NCI-H446 treated with DMSO at 0.1 percent for 48 hours (cell line): ENCODE measurements around the gene TRIM66.
"Not testable (repeated sequence)": the region's sequence is repeated elsewhere in the genome, so short reads cannot be mapped to it uniquely, and the experiment has no call there.

Source experiments
- DNase-seq: peaks from one replicate; lab custom pipeline; 2025; lab: John Stamatoyannopoulos, UW

Gene TRIM66

DNA sequence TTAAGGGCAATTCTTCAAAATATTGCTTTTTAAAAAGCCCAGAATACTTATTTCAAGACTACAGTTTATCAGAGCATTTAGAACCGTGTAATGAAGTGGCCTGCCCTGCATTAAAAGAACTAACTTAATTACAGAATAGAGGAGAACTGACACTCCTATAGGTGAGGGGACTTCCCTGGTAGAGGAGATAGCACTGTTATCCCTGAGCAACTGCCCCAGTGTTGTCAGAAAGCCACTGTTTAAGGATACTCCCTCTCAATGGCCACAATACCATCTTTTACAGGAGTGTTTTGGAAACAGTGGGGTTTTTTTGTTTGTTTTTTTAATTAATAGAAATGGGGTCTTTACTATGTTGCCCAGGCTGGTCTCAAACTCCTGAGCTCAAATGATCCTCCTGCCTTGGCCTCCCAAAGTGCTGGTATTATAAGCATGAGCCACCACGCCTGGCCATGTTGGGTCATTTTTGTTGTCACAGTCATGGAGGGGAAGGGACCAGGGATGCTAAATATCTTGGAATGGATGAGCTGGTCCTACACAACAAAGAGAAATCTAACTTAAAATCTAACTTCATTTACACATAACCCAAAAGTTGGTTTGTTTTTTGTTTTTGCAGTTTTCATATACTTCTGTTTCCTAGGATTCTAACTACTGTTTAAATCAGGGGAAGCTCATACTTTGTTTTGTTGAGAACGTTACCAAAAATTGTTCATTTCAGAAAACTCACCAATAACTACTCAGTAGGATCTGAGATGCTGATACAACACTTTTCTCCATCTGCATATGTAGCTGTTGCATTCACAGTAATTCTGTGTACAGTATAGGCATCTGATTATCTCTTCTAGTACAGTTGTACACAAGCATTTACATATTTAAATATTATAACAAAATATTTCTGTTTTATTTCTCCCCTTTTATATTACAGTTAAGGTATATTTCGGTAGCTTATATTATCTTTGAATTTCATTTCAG, 8.2 kb upstream of the TRIM66 start:
- no peak for DNase-seq

DNA sequence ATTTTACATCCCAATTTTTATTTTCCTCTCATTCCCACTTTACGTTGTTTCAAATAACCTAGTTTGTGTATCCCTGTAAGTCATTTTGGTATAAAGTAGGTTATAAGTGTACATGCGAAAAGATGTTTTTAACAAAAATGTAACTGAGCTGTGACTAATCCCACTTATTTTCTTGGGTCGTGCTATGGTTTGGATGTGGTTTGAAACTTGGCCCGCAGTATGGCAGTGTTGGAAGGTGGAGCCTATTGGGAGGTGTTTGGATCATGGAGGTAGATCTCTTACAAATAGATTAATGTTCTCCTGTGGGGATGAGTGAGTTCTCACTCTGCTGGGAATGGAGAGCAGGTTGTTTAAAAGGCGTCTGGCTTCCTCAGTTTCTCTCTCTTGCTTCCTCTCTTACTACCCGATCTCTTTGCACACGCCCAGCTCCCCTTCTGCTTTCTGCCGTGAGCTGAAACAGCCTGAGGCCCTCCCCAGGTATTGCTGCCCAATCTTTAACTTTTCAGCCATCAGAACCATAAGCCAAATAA, 7.3 kb upstream of the TRIM66 start:
- DNase-seq, result no peak

DNA sequence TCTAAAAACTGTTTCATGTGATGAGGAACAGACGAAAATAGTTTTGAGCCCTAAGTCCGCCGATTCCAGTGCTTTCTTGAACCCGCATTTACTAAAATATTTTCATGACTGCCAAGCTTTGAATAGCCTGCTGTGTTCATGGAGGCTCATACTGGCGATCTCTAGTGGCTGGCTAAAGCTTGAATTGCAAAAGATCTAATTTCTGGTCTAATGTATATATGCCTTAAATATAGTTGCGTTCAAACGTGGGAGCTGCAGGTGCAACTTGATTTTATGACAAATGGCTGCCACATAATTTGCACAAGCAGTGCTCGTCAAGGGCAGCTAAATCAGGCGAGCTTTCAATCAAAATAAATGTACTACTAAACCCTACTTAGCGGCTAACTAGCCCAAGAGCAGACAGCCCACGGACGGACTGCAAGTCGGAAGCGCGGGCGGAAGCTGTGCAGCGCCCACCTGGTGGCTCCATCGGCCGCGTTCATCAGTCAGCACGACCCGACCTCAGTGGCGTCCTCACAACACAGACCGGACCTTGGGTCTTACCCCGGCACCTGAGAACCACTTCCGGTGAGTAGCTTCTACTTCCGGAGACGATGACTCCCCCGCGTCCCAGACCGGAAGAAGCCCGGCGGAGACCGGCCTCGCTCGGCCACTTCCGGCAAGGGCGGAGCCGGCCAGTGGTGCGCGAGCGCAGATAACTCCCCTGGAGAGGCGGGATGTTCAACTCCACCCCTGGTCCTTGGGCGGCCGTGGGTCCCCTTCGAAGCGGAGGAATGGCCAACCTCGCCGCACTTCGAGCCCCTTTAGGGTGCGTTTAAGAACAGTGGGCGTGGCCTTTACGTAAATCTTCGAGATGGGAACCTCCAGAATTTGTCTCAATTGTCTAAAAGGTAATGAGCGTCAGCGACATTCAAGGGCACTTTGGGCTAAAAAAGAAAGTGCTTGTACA, 6.2 kb upstream of the TRIM66 start:
- DNase-seq, result peak; percentile 96

DNA sequence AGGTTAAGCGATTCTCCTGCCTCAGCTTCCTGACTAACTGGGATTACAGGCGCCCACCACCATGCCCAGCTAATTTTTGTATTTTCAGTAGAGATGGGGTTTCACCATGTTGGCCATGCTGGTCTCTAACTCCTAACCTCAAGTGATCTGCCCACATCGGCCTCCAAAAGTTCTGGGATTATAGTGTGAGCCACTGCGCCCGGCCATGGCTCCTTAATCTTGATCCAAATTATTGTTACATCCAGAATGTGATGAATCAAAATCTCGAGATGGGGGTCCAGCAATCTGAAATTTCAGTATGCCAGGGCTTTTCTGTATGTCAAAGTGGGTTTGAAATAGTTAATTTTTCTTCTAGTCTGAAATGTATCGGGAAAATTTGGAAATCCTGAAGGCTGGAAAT, 3.9 kb upstream of the TRIM66 start:
- no peak for DNase-seq

DNA sequence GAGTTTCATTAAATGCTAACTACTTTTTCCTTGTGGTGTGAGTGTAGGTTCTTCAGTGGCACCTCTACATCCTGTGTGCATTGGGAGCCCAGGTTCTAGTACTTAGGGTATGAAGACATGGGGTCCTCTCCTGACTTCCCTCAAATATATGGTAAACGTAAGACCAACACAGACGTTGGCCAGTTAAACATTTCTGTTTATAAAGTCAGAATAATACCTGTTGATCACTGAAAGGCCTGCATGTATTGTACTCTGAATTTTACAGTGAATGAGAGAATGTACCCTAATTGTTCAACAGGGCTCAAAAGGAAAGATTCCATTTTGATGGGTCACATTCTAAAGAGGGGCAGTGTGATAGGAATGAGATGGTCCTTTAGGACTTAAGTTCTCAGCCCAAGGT, 3.4 kb upstream of the TRIM66 start:
- no peak for DNase-seq

DNA sequence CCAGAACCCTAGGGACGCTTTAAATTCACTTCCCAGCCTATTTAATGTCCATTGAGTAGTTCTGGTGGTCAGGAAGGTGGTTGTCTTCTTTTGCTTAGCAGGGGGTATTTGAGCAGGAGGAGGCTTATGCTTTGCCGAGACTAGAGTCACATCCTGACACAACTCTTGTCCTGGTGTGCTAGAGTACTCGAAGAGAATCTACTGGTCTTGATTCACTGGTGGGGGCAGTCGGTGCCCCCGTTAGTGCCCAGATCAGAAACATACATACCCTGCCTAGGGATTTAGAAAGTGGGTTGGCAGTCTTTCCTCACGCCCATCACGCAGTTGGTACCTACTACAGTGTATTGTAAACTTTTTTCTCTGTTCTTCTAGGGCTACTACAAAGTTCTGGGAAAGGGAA, 2.8 kb upstream of the TRIM66 start:
- no peak for DNase-seq

DNA sequence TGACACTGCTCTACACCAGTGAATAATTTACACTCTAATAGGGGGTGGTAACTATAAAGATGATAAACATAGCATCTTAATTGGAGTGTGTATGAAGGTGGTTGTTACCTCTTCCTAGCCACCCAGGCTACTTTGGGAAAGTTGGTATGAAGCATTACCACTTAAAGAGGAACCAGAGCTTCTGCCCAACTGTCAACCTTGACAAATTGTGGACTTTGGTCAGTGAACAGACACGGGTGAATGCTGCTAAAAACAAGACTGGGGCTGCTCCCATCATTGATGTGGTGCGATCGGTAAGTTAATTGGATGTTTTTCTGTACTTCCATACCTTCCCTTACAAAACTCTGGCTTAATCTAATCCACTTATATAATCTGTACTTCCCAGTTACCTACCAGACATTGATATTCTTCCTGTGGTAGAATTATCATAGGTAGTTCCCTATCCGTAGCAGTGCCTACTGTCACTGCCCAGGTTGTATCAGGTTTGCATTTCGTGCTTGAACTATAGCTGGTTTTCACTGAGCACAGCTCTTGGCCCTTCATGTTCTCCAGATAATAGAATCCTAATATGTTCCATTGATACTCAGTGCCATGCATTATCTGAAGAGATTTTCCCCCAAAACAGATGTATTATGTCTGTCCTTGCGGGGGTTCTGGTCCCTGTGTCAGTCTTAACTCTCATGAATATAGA, 2.3 kb upstream of the TRIM66 start:
- DNase-seq, result no peak

DNA sequence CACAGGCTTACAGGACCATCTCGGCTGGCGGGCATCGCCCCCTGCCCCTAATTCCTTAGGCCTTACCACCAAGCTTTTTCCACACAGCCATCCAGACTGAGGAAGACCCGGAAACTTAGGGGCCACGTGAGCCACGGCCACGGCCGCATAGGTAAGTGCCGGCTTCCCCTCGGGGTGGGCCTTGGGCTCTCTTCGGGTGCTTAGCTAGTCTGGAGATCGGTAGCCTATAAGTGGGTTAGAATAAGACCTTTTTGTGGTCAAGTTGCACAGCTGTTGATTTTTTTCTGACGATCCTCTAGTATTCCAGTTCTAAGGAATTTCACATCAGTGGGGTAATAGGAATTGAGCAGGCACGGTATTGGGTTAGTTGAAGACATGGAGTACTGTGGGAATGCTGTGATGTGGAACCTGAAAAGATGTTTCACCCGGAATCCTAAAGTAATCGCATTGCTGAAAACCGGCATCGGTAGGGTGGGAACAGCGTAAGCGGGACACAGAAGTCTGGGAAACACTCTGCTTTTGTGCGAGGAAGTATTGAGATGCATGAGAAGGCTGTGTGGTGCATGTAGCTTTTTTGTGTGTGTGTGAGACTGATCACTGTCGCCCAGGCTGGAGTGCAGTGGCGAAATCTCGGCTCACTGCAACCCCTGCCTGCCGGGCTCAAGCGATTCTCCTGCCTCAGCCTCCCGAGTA, 796 bp upstream of the TRIM66 start:
- no peak for DNase-seq

DNA sequence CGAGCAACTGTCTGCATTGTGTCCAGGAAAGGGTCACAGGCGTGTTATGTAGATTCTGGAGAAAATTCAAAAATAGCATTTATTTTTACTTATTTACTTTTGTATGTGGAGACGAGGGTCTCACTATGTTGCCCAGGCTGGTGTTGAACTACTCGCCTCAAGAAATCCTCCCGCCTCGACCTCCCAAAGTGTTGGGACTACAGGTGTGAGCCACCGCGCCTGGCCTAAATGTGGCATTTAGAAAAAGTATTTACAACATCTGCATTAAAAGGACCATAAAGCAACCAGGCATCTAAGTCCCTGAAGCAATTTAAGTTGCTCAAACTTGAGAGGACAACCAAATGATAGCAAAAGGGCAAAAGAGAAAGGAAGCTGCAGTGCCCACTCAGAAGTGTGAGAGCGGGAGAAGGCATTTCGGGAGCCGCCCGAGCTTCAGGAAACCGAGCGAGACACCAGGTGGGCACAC, 595 bp downstream of the TRIM66 start:
- DNase-seq, result no peak

DNA sequence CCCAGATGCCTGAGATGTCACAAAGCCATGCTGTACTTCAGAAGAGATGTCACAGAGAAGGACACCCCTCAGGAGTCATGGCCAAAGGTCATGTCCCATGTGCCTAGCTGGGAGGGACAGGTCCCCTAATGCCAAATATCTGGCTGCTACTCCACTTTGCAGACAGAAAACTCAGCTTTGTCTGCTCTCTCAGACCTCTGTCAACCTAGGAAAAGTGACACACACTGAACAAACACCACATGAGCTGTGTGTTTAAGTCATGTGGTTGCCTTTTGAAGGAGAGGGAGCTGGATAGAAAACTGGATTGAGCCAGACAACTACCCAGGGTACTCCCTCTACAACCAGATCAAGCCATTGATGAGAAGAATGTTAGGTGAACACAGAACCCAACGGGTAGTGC, 3.5 kb downstream of the TRIM66 start:
- DNase-seq, result no peak

DNA sequence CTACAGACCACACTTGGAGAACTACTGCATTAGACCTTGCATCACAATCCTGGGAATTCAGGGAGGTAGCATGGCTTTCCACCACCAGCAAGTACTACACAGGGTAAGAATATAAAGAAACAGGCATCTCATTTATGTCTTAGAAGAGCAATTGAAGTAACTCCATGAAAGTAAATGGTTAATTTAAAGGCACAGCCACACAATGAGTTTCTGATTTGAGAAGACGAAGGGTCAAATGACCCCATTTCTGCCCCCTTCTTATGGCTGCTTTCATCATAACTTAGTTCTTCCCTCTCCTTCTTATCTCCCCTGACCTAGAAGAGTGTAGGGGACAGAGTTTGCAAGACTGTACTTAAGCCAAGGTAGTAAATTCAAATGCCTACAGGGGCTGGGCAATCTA, 6.0 kb downstream of the TRIM66 start:
- DNase-seq, result no peak

DNA sequence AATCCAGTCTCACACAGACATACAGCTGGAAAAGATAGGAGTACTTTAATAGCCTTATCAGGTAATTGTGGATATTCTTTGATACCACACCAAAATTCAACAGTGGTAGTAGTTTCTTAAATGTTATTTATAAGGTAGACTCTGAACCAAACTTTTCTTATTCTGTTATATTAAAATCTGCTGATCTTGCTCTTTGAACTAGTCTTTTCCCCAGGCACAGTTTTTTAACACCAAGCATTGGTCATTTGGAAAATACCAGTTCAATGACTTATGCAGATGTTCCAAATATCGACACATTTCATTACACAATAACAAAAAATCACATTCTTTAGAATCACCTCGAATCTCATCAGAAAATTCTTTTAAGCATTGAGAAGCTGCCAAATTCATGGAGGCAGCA, 7.6 kb downstream of the TRIM66 start:
- no peak for DNase-seq

DNA sequence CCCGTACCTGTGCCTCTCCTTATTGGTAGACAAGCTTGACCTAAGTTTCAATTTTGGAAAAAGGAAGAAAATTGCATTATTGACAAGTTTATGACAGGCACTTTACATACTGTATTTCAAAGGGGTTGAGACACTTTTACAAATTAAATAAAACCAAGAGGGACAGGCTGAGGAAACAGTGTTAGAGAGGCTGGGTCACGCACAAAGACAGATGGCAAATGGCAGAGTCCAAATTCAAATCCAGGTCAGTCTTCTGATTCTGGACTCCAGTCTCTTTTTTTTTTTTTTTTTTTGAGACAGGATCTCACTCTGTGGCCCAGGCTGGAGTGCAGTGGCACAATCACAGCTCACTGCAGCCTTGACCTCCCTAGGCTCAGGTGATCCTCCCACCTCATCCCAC, 10.1 kb downstream of the TRIM66 start:
- DNase-seq, result no peak

DNA sequence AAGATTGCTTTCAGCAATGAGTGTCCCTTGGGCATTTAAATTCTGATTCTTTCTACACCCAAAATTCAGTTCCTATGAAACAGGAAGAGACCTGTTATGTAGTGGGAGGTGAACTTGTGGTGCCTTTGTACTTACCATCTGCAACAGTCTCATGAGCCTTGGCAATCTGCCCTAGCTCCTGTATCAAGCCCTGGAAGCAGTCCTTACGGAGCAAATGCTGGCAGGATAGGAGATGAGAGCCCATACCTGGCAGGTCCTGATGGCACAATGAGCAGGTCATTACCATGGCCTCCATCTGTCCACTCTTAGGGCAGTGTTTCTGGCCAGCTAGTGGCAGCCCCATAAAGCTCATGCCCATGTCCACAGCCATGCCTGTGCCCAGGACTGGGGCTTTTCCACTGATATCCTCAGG, 10.8 kb downstream of the TRIM66 start:
- peak; percentile 93 for DNase-seq

DNA sequence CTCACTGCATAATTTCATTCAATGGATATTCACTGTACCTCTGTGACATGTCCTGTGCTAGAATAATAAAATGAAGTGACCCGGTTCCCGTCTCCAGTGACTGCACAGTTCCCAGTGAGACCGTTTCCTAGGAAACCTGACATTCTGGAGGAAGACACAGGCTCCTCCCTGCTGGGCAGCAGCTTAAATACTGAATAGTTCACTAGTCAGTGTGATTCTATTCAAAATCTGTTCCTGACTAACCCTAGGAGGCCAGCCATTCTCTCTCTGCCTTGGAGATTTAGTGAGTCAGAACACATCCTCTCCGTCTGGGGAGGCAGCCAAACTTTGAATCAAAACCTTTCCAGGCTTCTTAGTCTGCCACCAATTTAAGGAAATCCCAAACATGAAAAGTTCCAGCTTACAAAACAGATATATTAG, 11.3 kb downstream of the TRIM66 start:
- DNase-seq, result peak; percentile 94

DNA sequence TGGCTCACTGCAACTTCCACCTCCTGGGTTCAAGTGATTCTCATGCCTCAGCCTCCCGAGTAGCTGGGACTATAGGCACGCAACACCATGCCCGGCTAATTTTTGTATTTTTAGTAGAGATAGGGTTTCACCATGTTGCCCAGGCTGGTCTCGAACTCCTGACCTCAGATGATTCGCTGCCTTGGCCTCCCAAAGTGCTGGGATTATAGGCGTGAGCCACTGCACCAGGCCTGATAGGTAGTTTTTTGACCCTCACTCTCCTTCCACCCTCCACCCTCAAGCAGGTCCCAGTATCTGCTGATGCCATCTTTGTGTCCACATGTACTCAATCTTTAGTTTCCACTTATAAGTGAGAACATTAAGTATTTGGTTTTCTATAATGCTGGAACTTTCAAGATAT, 12.4 kb downstream of the TRIM66 start:
- DNase-seq, result not testable (repeated sequence)

DNA sequence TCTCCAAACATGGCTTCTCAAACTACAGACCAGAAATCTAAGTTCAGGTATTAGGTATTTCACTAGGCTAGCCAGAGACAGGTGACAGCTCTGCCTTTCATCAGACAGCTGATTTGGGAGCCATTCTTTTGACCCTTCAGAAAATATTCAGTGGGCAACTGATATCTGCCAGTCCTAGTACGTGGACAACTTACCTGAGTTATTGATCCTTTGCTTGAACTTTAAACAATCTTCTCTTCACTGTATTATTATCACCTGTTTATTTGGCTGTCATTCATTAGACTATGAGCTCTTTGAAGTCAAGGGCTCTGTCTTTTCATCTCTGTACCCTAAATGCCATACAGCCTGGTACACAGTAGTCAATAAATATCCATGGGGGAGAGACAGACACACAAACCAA, 17.2 kb downstream of the TRIM66 start:
- DNase-seq, result no peak

DNA sequence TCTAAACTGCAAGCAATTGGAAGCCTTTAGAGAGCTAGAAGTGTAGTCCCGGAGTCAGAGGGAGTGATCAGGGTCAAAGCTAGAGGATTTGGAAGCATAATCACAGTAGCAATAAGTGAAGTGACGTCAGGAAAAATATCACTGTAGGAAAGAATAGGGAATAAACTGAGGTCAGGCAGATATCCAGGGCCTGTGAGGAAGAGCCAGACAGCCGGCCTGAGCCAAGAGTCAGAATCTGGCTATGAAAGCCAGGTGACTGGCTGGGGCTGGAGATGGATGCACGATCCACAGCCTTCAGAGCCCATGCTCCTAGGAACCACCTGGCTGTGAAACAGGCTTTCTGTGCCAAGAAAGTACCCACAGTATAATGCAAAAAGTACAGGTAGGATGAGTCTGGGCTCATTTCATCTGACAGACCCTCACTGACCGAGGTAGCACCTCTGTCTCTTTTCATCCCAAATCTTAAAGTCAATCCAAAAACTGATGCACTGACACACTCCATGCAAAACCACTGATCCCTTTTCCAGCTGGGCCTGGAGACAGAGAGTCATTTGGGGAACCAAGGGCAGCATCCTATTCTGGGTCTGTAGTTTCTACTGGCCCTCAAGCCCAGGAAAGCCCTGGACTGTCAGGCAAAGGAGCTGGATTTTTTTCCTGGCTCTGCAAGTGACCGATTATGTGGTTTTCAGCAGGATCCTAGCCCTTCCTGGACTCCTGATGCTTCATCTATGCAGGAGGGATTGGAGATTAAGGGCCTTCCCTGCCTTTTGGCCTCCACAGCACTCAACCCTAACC, 21.3 kb downstream of the TRIM66 start:
- DNase-seq, result no peak

DNA sequence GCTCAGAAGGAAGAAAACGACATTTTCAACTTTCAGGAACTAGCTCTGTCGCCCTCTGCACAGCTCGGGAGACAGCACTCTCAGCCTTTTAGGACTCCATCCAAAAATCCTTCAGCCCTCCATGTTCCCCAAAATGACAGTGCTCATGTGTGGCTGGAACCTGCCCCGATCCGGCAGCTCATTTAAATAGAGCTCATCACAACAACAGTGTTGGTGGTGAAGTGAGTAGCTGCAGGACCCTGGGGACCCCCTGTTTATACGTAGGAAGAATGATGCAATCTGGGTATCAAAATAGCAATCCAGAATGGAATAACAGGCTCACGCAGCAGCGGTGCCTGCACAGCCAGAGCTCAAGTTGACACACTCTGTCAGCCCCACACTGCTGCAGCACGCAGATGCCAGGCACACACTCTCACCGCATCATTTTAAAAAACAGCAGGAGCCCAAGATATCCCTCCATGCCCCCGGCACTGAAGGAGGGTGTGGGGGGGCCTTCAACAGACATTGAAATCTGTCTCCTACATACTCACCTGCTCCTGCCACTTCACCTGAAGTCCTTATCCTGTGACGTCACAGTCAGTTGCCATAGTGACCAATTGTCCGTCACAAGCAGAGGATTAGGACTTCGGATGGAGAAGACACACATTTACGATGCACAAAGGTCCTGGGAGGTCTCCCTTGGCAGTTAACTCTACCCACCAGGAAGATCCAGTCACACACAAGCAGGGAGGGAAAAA, 24.0 kb downstream of the TRIM66 start:
- DNase-seq, result no peak

DNA sequence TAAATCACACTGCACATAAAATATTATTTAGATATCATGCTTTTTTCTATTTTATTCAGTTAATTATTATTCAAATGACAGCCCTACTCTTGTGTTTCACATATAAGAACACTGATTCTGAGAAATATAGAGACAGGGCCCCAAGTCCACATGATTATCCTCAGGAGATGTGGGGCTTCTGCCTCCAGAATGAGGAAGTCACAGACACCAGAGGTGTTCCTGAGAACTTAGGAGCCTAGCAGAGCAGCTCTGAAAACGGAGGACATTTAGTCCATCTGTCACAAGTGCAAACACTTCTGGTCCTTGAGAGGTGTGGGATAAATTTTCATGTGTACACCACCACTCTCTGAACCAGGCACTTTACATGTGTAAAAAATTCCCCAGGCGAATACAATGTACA, 26.2 kb downstream of the TRIM66 start:
- DNase-seq, result no peak
